Upper lobe of left lung (tissue), 4 donors: ENCODE results near the gene KRT6C.

Experiments used
- CTCF ChIP-seq, 6 experiments: fragments of 450-650 bp in 4 of 6; fragments of 200-600 bp in 2 of 6; sonication (generic) in 2 of 6; IDR thresholded peaks; one replicate each; pipeline ENCODE4 v1.5.1; 2016 to 2019; ENCODE audit warnings: antibody characterized with exemption in 6 of 6
- POLR2A ChIP-seq, 4 donors: fragments of 450-650 bp; IDR thresholded peaks; one replicate each; pipeline ENCODE4 v1.5.1; 2016 to 2017; ENCODE audit warnings: antibody characterized with exemption in 4 of 4, mild to moderate bottlenecking in 2 of 4
- POLR2AphosphoS5 ChIP-seq, 2 donors: sonication (generic); formaldehyde crosslinking; IDR thresholded peaks; one replicate each; pipeline ENCODE4 v1.5.1; 2017; ENCODE audit warnings: antibody characterized with exemption in 2 of 2

- TF ChIP-seq CTCF (IDR thresholded peaks at IDR 0.05) (no peak), POLR2A (IDR thresholded peaks at IDR 0.05) (no peak), POLR2AphosphoS5 (IDR thresholded peaks at IDR 0.05) (no peak)
These were observed 25.3 kb upstream of the KRT6C start for GRCh38 chr12:52498946-52499345.
